Type B pancreatic cell (in vitro differentiated cells): ENCODE data around the gene TGFA. TPM values are rescaled to one million over a fixed set of nuclear protein-coding genes. Genes with fewer than 3 reads are reported as not detected.
A peak's percentile ranks its signal among the peaks of the same experiment; 100 is the strongest.

Experiments
- DNase-seq: peaks from one replicate; pipeline ENCODE4 v3.0.0; 2021; ENCODE audit warnings: mixed read lengths; ENCODE audit not compliant: unreplicated experiment; ENCODE audit errors: extremely low spot score
- H3K27ac Mint-ChIP-seq: 2 replicates; pipeline ENCODE4 v1.8.0; 2021; ENCODE audit warnings: mild to moderate bottlenecking, mixed read lengths
- H3K27me3 Mint-ChIP-seq: 2 replicates; pipeline ENCODE4 v1.8.0; 2021; ENCODE audit warnings: mixed read lengths
- H3K36me3 Mint-ChIP-seq: 2 replicates; pipeline ENCODE4 v1.8.0; 2021; ENCODE audit warnings: mixed read lengths
- H3K4me1 Mint-ChIP-seq: one replicate; pipeline ENCODE4 v1.8.0; 2021; ENCODE audit warnings: mixed read lengths; ENCODE audit not compliant: unreplicated experiment
- H3K4me3 Mint-ChIP-seq: 2 replicates; pipeline ENCODE4 v1.8.0; 2021; ENCODE audit warnings: mild to moderate bottlenecking, mixed read lengths
- H3K9me3 Mint-ChIP-seq: 2 replicates; pipeline ENCODE4 v1.8.0; 2021; ENCODE audit warnings: mixed read lengths
- total RNA-seq: library from RNA; stranded (reverse); gene quantifications from 2 replicates; pipeline ENCODE4 v1.2.1, GENCODE V29; 2021; ENCODE audit warnings: low replicate concordance
- TF ChIP-seq, protein P1 (sequence below): fragments of 200-600 bp; sonication (generic); conservative IDR thresholded peaks from 2 replicates; pipeline ENCODE4 v1.5.0; 2021; ENCODE audit warnings: antibody characterized with exemption, mild to moderate bottlenecking

TGFA gene
- total RNA-seq, 1 donor from 2014 or later = 6.8 TPM

DNA sequence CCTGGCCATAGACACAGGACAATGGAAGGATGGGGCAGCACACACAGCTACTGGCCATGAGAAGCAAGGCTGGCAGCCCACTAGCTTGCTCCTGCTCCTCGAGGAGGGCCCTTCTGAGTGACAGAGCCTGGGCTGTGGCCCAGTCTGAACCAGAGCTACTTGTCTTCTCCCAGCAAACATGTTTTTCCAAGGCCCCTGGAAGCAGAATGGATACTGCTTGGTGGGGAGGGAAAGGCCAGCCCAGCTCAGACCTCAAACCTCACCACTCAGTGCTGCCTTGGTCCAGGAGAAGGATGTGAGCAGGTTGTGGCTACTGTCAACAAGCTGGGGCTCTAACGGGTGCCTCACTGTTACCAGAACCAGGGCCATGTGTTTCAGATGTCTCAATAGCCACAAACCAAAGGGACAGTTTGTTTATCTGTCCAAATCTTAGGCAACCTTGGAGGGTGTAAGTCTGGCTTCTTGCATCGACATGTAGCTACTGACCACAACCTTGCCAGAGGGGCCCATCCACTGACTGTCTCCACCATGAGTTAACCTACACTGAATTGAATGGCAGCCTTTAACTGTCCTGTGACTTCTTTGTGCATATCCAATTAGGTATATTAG is 98.6 kb downstream of the TGFA start:
- Mint-ChIP-seq H3K9me3 (no peaks in the 10 kb centered on the region), H3K27me3 (peaks cover 5% of the 10 kb centered on the region), H3K4me1 (no peaks in the 10 kb centered on the region), H3K27ac (no peak overlapping the region), H3K36me3 (no peaks in the 10 kb centered on the region), H3K4me3 (no peak overlapping the region)
- TF ChIP-seq, protein P1, sequence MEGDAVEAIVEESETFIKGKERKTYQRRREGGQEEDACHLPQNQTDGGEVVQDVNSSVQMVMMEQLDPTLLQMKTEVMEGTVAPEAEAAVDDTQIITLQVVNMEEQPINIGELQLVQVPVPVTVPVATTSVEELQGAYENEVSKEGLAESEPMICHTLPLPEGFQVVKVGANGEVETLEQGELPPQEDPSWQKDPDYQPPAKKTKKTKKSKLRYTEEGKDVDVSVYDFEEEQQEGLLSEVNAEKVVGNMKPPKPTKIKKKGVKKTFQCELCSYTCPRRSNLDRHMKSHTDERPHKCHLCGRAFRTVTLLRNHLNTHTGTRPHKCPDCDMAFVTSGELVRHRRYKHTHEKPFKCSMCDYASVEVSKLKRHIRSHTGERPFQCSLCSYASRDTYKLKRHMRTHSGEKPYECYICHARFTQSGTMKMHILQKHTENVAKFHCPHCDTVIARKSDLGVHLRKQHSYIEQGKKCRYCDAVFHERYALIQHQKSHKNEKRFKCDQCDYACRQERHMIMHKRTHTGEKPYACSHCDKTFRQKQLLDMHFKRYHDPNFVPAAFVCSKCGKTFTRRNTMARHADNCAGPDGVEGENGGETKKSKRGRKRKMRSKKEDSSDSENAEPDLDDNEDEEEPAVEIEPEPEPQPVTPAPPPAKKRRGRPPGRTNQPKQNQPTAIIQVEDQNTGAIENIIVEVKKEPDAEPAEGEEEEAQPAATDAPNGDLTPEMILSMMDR = no peak
- DNase-seq = no peak

DNA sequence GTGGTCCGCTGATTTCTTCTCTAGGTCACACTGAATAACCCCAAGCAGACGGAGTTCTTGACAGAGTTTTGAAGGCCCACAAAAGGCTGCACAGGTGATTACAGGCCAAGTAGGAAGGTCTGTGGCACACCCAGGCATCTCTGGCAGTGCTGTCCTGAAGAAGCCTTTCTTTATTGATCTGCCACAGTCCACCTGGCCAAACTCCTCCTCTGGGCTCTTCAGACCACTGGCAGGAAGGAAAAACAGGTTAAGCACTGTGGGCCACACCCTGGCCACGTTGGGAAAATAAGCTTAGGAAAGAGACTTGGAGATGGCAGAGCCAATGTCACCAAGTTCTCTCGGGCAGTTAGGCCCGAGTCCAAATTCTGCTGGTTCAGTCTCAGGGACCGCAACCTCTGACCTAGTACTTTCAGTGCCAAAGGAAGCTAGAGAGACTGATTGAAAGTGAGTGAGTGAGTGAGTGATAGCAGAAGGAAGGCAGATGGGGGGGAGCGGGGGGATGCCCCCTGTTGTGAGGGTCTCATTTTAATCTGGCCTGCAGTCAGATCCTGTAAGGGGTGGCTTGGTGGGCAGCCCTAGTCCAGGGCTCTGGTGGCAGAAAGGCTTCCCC is 102.9 kb downstream of the TGFA start:
- Mint-ChIP-seq H3K27ac (peak overlapping the region; percentile 32), H3K4me3 (no peak overlapping the region), H3K9me3 (no peaks in the 10 kb centered on the region), H3K27me3 (no peaks in the 10 kb centered on the region), H3K36me3 (no peaks in the 10 kb centered on the region), H3K4me1 (no peaks in the 10 kb centered on the region)
- TF ChIP-seq, protein P1 = no peak
- DNase-seq = no peak

DNA sequence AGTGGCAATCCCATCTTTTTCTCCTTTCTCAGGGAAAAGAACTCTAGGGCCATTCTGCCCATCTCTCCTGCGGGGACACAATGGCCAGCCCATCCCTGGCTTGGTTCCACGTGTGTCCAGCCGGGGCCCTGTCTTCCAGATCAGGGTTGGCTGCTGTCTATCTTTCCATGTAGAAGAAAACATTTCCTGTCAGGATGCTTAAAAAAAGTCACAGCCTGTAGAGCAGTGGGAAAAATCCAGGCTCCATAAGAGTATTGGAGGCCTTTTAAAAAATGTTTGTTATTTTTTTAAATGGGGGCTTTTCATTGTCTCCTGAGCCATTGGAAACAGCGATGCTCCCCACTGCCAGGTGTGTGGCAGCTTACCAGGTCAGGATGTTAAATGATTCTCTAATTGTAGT is 105.6 kb downstream of the TGFA start:
- Mint-ChIP-seq H3K9me3 (no peaks in the 10 kb centered on the region), H3K4me1 (no peaks in the 10 kb centered on the region), H3K27ac (no peak overlapping the region), H3K27me3 (no peaks in the 10 kb centered on the region), H3K36me3 (no peaks in the 10 kb centered on the region), H3K4me3 (no peak overlapping the region)
- DNase-seq = no peak
- TF ChIP-seq, protein P1 = no peak

DNA sequence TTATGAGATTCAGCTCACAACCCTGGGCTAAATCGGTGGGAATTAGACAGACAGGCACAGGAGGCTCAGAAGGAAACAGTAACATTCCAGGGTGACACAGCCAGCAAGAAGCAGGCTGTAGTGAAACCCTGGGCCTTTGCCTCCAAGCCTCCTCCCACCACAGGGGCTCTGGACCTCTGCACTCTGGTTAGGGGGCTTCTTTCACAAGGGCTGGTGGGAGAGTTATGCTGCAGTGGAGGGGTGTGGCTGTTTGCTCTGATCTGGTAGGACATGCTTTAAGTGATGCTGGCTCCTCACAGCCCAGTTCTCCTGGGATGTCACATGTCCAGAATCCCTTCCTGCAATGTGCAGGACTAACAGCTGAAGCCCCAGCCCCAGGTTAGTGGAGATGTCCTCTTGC is 109.9 kb downstream of the TGFA start:
- H3K27me3 Mint-ChIP-seq = no peaks in the 10 kb centered on the region

DNA sequence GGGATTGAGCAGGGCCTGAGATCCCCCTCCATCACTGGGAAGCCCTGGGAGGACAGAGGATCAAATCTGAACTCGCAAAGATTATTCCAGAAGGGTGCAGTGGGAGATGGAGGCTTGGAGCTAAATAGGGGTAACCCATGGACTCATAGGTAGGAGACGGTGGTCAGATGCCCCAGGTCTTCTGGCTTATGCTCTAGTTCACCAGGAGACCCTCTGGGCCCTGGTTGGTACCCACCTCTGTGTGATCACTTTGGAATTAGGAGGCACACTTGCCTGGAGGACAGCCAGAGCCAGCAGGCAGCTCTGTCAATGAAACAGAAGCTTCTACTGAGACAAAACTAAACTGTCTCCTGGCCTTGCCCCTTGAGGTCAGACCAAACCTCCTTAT is 110.6 kb downstream of the TGFA start:
- Mint-ChIP-seq H3K9me3 (no peaks in the 10 kb centered on the region), H3K27ac (no peak overlapping the region), H3K36me3 (no peaks in the 10 kb centered on the region), H3K27me3 (no peaks in the 10 kb centered on the region), H3K4me1 (no peaks in the 10 kb centered on the region), H3K4me3 (no peak overlapping the region)
- TF ChIP-seq, protein P1 = no peak
- no peak for DNase-seq

More for the DNA sequence above, 109.9 kb downstream of the TGFA start:
- no peak for DNase-seq
- TF ChIP-seq, protein P1 = no peak
- Mint-ChIP-seq H3K4me3 (no peak overlapping the region), H3K27ac (no peak overlapping the region), H3K4me1 (no peaks in the 10 kb centered on the region), H3K9me3 (no peaks in the 10 kb centered on the region), H3K36me3 (no peaks in the 10 kb centered on the region)
